Liver (tissue), 9 donors: ENCODE results near the gene MAP4K3. TPM values are rescaled to one million over a fixed set of nuclear protein-coding genes. Genes with fewer than 3 reads are reported as not detected.

Experiments
- DNase-seq: peaks from one replicate; pipeline ENCODE4 v3.0.0-alpha.2; 2017; ENCODE audit warnings: low spot score
- H3K27ac ChIP-seq, 2 donors: one replicate each; pipeline ENCODE4 v1.7.0; 2013; ENCODE audit warnings: inconsistent platforms in 2 of 2, low read length in 2 of 2, control low read depth in 1 of 2, low read depth in 1 of 2, mild to moderate bottlenecking in 1 of 2
- H3K27me3 ChIP-seq, 4 donors: one replicate each; pipeline versions ENCODE4 v1.6.1 to v1.7.0; 2013; ENCODE audit warnings: low read length in 3 of 4, inconsistent platforms in 1 of 4, mild to moderate bottlenecking in 1 of 4, moderate library complexity in 1 of 4; ENCODE audit not compliant: control insufficient read depth in 4 of 4, insufficient read depth in 4 of 4
- H3K36me3 ChIP-seq, 4 donors: one replicate each; pipeline versions ENCODE4 v1.6.1 to v1.7.0; 2013; ENCODE audit warnings: low read length in 3 of 4, mild to moderate bottlenecking in 3 of 4, low read depth in 1 of 4, moderate library complexity in 1 of 4; ENCODE audit not compliant: control insufficient read depth in 4 of 4, insufficient read depth in 3 of 4
- H3K4me1 ChIP-seq, 4 donors: one replicate each; pipeline versions ENCODE4 v1.6.1 to v1.7.0; 2013; ENCODE audit warnings: low read length in 3 of 4, mild to moderate bottlenecking in 3 of 4, moderate library complexity in 1 of 4; ENCODE audit not compliant: control insufficient read depth in 4 of 4, insufficient read depth in 4 of 4
- H3K4me3 ChIP-seq, 3 donors: one replicate each; pipeline versions ENCODE4 v1.6.1 to v1.7.0; 2013; ENCODE audit warnings: low read length in 3 of 3, control low read depth in 1 of 3, low read depth in 1 of 3, mild to moderate bottlenecking in 1 of 3
- H3K9ac ChIP-seq, 2 donors: one replicate each; pipeline ENCODE4 v1.7.0; 2013; ENCODE audit warnings: low read length in 2 of 2, mild to moderate bottlenecking in 2 of 2, moderate library complexity in 2 of 2, control low read depth in 1 of 2, low read depth in 1 of 2
- H3K9me3 ChIP-seq, 4 donors: one replicate each; pipeline versions ENCODE4 v1.6.1 to v1.7.0; 2013; ENCODE audit warnings: low read length in 3 of 4; ENCODE audit not compliant: control insufficient read depth in 4 of 4
- EGR1 ChIP-seq, 2 donors: IDR thresholded peaks; 2 replicates each; pipeline ENCODE4 v1.6.1; 2016 to 2018; ENCODE audit warnings: antibody characterized with exemption in 2 of 2, low read depth in 2 of 2
- FOXA2 ChIP-seq: IDR thresholded peaks from 2 replicates; pipeline ENCODE4 v1.6.1; 2016; ENCODE audit warnings: antibody characterized with exemption
- GABPA ChIP-seq, 2 donors: IDR thresholded peaks in 1 of 2; conservative IDR thresholded peaks in 1 of 2; 2 replicates each; pipeline ENCODE4 v1.6.1; 2016; ENCODE audit warnings: antibody characterized with exemption in 2 of 2, mild to moderate bottlenecking in 1 of 2, moderate library complexity in 1 of 2
- HNF4A ChIP-seq, 2 donors: conservative IDR thresholded peaks; 2 replicates each; pipeline ENCODE4 v1.6.1; 2016; ENCODE audit warnings: antibody characterized with exemption in 2 of 2, mild to moderate bottlenecking in 2 of 2
- JUND ChIP-seq, 2 donors: IDR thresholded peaks; 2 replicates each; pipeline ENCODE4 v1.6.1; 2016; ENCODE audit warnings: antibody characterized with exemption in 2 of 2
- NR2F2 ChIP-seq: IDR thresholded peaks from 2 replicates; pipeline ENCODE4 v1.6.1; 2016; ENCODE audit warnings: antibody characterized with exemption
- RXRA ChIP-seq, 2 donors: IDR thresholded peaks; 2 replicates each; pipeline ENCODE4 v1.6.1; 2017 to 2018; ENCODE audit warnings: antibody characterized with exemption in 2 of 2, mild to moderate bottlenecking in 1 of 2
- SP1 ChIP-seq: IDR thresholded peaks from 2 replicates; pipeline ENCODE4 v1.6.1; 2018; ENCODE audit warnings: antibody characterized with exemption, mild to moderate bottlenecking
- TAF1 ChIP-seq: conservative IDR thresholded peaks from 2 replicates; pipeline ENCODE4 v1.6.1; 2016; ENCODE audit warnings: antibody characterized with exemption, mild to moderate bottlenecking
- WGBS: extraction: QIAGEN DNeasy Blood & Tissue Kit; methylation state at CpG from one replicate; pipeline ENCODE4 v1.1.7; 2013; 5-methylcytosine and 5-hydroxymethylcytosine counted together
- polyA plus RNA-seq, 2 donors: library from polyadenylated mRNA; stranded (reverse) in 1 of 2; unstranded in 1 of 2; fragments of 200-250 nt in 1 of 2; fragments of >200 nt in 1 of 2; fragmentation: Nextera tagmentation in 1 of 2; extraction: Ambion mirVana in 1 of 2; gene quantifications; one replicate each; pipeline versions ENCODE4 v1.2.1 to v1.2.3, GENCODE V29; 2013 to 2015
- total RNA-seq, 2 donors: library from RNA; depleted of rRNA; stranded (reverse); fragments of >200 nt; gene quantifications; one replicate each; pipeline ENCODE4 v1.2.3, GENCODE V29; 2014
- TF ChIP-seq, protein P1 (sequence below): IDR thresholded peaks from 2 replicates; pipeline ENCODE4 v1.6.1; 2016; ENCODE audit warnings: antibody characterized with exemption
- TF ChIP-seq, protein P2 (sequence below): fragments of 150-350 bp; IDR thresholded peaks from 2 replicates; pipeline ENCODE4 v1.5.1; 2017; ENCODE audit warnings: improper control_type of control experiment, low read depth, low read length; ENCODE audit not compliant: missing input control
- TF ChIP-seq, protein P3 (sequence below): IDR thresholded peaks from 2 replicates; pipeline ENCODE4 v1.6.1; 2016; ENCODE audit warnings: antibody characterized with exemption
- TF ChIP-seq, protein P4 (sequence below): IDR thresholded peaks from 2 replicates; pipeline ENCODE4 v1.6.1; 2016; ENCODE audit warnings: antibody characterized with exemption
- donor health status: healthy.
- donor health status: healthy.
- donor health status: healthy.
- donor health status: healthy.
- donor health status: healthy.

MAP4K3 gene
- total and polyA plus RNA-seq, 4 donors: 6.2 to 23.8 (median 10.9) TPM

DNA sequence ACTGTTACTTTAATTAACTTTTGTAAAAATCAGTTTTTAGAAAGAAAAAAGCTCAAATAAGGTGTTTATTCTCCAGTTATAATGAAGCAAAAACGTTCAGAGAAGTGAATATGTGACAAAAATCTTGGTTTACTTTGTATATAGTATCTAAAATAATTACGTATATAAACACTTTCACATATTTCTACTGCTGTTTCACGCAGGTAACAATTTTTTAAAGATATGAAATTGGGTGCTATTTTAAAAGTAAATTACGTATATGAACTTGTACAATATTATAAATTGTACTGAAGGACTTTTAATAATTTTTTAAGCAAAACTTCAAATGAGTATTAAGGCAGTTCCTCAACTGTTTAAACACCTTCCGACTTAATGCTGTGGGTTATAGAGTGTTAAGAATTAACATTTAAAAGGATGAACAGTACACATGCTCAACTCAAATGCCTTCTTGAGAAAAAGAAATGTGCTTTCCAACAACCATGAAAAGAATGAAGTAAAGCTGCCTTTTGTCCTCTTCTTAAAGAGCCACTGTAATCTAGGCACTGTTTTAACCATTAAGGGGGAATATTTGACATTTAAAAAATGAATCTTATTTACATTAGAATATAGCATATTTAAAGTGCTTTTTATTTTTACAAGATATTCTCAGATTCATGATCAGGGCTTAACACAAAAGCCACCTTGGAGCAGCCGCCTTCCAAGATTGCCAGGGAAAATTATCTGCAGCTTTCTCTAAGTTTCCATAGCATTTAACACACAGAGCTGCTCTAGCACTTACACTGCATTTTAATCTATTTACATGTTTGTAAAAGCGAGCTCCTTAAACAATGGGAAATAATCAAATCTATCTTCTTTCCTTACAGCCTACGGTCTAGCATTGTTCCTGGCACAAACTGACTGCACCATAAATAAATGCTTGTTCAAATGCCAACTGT, 136.8 kb downstream of the MAP4K3 start:
- H3K9me3 ChIP-seq: no peaks in the 10 kb centered on the region
- no peak overlapping the region for H3K9ac ChIP-seq
- peaks cover 0 to 6% (median 4%) of the 10 kb centered on the region in 4 donors for H3K36me3 ChIP-seq
- no peaks in the 10 kb centered on the region for H3K27me3 ChIP-seq
- H3K27ac ChIP-seq: no peak overlapping the region
- H3K4me1 ChIP-seq: no peaks in the 10 kb centered on the region
- 88% methylated on average over 8 of the region's 8 CpGs for WGBS
- no peak for TF ChIP-seq SP1
- TF ChIP-seq, protein P1, sequence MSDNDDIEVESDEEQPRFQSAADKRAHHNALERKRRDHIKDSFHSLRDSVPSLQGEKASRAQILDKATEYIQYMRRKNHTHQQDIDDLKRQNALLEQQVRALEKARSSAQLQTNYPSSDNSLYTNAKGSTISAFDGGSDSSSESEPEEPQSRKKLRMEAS: no peak
- no peak for TF ChIP-seq RXRA (IDR thresholded peaks at IDR 0.05)
- no peak for TF ChIP-seq HNF4A (conservative IDR thresholded peaks at IDR 0.05)
- TF ChIP-seq, protein P2, sequence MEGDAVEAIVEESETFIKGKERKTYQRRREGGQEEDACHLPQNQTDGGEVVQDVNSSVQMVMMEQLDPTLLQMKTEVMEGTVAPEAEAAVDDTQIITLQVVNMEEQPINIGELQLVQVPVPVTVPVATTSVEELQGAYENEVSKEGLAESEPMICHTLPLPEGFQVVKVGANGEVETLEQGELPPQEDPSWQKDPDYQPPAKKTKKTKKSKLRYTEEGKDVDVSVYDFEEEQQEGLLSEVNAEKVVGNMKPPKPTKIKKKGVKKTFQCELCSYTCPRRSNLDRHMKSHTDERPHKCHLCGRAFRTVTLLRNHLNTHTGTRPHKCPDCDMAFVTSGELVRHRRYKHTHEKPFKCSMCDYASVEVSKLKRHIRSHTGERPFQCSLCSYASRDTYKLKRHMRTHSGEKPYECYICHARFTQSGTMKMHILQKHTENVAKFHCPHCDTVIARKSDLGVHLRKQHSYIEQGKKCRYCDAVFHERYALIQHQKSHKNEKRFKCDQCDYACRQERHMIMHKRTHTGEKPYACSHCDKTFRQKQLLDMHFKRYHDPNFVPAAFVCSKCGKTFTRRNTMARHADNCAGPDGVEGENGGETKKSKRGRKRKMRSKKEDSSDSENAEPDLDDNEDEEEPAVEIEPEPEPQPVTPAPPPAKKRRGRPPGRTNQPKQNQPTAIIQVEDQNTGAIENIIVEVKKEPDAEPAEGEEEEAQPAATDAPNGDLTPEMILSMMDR: no peak
- no peak for TF ChIP-seq JUND (IDR thresholded peaks at IDR 0.05)
- TF ChIP-seq FOXA2: no peak
- TF ChIP-seq, protein P3, sequence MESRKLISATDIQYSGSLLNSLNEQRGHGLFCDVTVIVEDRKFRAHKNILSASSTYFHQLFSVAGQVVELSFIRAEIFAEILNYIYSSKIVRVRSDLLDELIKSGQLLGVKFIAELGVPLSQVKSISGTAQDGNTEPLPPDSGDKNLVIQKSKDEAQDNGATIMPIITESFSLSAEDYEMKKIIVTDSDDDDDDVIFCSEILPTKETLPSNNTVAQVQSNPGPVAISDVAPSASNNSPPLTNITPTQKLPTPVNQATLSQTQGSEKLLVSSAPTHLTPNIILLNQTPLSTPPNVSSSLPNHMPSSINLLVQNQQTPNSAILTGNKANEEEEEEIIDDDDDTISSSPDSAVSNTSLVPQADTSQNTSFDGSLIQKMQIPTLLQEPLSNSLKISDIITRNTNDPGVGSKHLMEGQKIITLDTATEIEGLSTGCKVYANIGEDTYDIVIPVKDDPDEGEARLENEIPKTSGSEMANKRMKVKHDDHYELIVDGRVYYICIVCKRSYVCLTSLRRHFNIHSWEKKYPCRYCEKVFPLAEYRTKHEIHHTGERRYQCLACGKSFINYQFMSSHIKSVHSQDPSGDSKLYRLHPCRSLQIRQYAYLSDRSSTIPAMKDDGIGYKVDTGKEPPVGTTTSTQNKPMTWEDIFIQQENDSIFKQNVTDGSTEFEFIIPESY: no peak
- TF ChIP-seq TAF1: no peak
- no peak for TF ChIP-seq EGR1 (IDR thresholded peaks at IDR 0.05; ENCODE audit: low read depth in 2 of 2)
- no peak for TF ChIP-seq GABPA (IDR thresholded peaks at IDR 0.05 in 1 of 2, conservative IDR thresholded peaks at IDR 0.05 in 1 of 2)
- TF ChIP-seq NR2F2: no peak
- no peak overlapping the region for H3K4me3 ChIP-seq
- DNase-seq: no peak

DNA sequence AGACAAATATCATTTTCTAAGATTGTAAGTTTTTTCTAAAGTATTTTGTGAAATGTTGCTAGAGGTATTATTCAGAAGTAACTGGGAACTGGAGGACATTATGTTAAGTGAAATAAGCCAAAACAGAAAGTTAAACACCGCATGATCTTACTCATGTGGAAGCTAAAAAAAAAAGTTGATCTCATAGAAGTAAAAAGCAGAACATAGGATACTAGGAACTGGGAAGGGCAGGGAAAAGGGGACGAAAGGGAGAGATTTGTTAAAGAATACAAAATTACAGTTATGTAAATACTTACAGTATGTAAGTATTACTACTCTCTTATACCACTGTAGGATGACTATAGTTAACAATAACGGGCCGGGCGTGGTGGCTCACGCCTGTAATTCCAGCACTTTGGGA, 146.7 kb downstream of the MAP4K3 start:
- DNase-seq: no peak
- Histone ChIP-seq H3K4me1 (no peaks in the 10 kb centered on the region), H3K9me3 (no peaks in the 10 kb centered on the region), H3K9ac (no peak overlapping the region), H3K36me3 (peaks cover 5 to 35% (median 26%) of the 10 kb centered on the region in 4 donors), H3K27me3 (no peaks in the 10 kb centered on the region), H3K4me3 (no peak overlapping the region), H3K27ac (no peak overlapping the region)
- TF ChIP-seq, protein P4, sequence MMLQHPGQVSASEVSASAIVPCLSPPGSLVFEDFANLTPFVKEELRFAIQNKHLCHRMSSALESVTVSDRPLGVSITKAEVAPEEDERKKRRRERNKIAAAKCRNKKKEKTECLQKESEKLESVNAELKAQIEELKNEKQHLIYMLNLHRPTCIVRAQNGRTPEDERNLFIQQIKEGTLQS: no peak
- TF ChIP-seq, protein P3: no peak
- 97% methylated on average over 6 of the region's 6 CpGs for WGBS
